ENCODE results near the gene NSRP1. TPM values are rescaled to one million over a fixed set of nuclear protein-coding genes. Genes with fewer than 3 reads are reported as not detected.
A peak's percentile ranks its signal among the peaks of the same experiment; 100 is the strongest.

Gene NSRP1
- total RNA-seq, 4 donors from 2014 or later, result 7.4 to 23.8 (median 17.8) TPM

GRCh38 chr17:30095507-30096244 lies 20.9 kb upstream of the NSRP1 start:
- TF ChIP-seq, protein P1, sequence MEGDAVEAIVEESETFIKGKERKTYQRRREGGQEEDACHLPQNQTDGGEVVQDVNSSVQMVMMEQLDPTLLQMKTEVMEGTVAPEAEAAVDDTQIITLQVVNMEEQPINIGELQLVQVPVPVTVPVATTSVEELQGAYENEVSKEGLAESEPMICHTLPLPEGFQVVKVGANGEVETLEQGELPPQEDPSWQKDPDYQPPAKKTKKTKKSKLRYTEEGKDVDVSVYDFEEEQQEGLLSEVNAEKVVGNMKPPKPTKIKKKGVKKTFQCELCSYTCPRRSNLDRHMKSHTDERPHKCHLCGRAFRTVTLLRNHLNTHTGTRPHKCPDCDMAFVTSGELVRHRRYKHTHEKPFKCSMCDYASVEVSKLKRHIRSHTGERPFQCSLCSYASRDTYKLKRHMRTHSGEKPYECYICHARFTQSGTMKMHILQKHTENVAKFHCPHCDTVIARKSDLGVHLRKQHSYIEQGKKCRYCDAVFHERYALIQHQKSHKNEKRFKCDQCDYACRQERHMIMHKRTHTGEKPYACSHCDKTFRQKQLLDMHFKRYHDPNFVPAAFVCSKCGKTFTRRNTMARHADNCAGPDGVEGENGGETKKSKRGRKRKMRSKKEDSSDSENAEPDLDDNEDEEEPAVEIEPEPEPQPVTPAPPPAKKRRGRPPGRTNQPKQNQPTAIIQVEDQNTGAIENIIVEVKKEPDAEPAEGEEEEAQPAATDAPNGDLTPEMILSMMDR (IDR thresholded peaks at IDR 0.05), result no peak
- no peak for TF ChIP-seq POLR2A (IDR thresholded peaks at IDR 0.05)
- no peak for DNase-seq (ENCODE audit: low spot score in 2 of 2)
- 38 to 45% methylated on average over 4 of the region's 4 CpGs for WGBS, 2 donors
- no peak overlapping the region for H3K4me3 ChIP-seq (ENCODE audit: low read depth, poor library complexity, severe bottlenecking)
- intact Hi-C loops (cut with DNase I; ENCODE audit: low total_unique reads), result no loop called here

DNA sequence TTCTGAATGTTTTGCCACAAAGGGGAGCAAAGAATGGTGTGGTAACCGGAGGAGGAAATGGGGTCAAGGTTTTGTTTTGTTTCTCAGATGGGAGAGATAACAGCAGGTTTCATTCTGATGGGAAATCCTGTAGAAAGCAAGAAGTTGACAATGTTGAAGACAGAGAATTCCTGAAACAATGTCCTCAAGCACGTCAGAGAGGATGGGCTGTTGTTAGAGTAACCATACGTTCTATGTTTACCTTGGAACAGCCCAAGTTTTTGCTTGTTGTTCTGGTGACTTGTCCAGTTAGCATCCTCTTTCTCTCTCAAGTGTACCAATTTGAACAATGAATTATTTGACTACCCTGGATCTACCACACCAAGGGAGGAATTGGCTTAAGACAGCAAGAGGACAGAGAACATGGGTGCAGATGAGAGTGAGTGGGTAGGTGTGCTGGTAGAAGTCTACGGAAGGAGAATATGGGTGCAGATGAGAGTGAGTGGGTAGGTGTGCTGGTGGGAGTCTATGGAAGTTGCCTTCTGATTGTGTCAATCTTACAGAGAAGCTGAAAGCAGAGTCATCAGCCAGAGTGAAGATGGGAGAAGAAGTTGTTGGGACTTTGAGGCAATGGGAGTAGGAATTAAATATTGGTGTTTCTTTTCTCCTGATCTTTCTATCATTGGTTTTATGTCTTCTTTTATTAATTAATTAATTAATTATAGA lies 14.8 kb upstream of the NSRP1 start:
- intact Hi-C loops (cut with DNase I; ENCODE audit: low total_unique reads), result no loop called here
- no peak overlapping the region for H3K4me3 ChIP-seq (ENCODE audit: low read depth, poor library complexity, severe bottlenecking)
- TF ChIP-seq POLR2A (IDR thresholded peaks at IDR 0.05), result no peak
- TF ChIP-seq, protein P1 (IDR thresholded peaks at IDR 0.05), result no peak
- DNase-seq (ENCODE audit: low spot score in 2 of 2), result no peak
- 79 to 83% methylated on average over 4 of the region's 4 CpGs for WGBS, 2 donors

DNA sequence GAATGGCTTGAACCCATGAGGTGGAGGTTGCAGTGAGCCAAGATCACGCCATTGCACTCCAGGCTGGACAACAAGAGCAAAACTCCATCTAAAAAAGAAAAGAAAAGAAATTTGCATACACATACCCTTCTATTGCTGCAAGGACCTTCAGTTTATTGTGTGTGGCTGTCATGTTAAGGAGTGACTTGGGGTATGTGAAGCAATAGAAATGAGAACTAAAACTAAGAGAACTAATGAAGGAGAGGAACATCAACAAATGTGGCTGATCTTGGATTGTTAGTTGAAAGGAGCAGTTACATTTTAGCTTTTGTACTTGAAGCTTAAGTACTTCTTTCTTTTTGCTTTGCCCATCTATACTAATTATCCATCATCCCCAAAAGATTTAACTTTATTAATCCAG lies 12.7 kb upstream of the NSRP1 start:
- 68 to 80% methylated on average over 1 of the region's 1 CpG for WGBS, 2 donors
- intact Hi-C loops (cut with DNase I; ENCODE audit: low total_unique reads), result no loop called here

GRCh38 chr17:30104575-30105339 lies 11.9 kb upstream of the NSRP1 start:
- intact Hi-C loops (cut with DNase I; ENCODE audit: low total_unique reads), result no loop called here
- WGBS, 2 donors, result 24 to 25% methylated on average over 29 of the region's 29 CpGs
- DNase-seq (ENCODE audit: low spot score in 2 of 2), result peak; percentile 77 to 93
- no peak for TF ChIP-seq POLR2A (IDR thresholded peaks at IDR 0.05)
- TF ChIP-seq, protein P1 (IDR thresholded peaks at IDR 0.05), result peak in 1 of 3 donors; percentile 58
- no peak overlapping the region for H3K4me3 ChIP-seq (ENCODE audit: low read depth, poor library complexity, severe bottlenecking)

More for the DNA sequence above, 12.7 kb upstream of the NSRP1 start:
- TF ChIP-seq, protein P1 (IDR thresholded peaks at IDR 0.05), result no peak
- TF ChIP-seq POLR2A (IDR thresholded peaks at IDR 0.05), result no peak
- H3K4me3 ChIP-seq (ENCODE audit: low read depth, poor library complexity, severe bottlenecking), result no peak overlapping the region
- no peak for DNase-seq (ENCODE audit: low spot score in 2 of 2)

DNA sequence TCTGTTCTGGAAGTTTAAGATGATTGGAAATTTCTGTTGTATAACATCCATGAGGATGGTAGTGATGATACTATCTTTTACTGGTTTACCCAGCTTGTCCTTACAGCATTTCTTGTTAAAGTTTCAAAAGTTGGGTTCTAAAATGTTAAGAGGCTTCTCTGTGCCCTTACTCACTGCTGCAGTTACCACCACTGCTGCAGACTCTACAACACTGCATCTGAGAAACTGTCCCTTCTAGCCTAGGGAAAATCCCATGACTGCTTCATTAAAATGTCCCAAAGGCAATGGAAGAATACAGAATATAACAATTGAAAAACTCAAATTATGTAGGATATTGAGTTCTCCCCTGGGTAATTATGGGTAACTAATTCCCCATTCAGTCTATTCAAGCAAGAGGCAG lies 3.8 kb upstream of the NSRP1 start:
- intact Hi-C loops (cut with DNase I; ENCODE audit: low total_unique reads), result no loop called here
- no peak for TF ChIP-seq POLR2A (IDR thresholded peaks at IDR 0.05)
- TF ChIP-seq, protein P1 (IDR thresholded peaks at IDR 0.05), result no peak
- DNase-seq (ENCODE audit: low spot score in 2 of 2), result no peak
- no peak overlapping the region for H3K4me3 ChIP-seq (ENCODE audit: low read depth, poor library complexity, severe bottlenecking)
